Esophagus squamous epithelium (tissue), 4 donors: ENCODE measurements around the gene CLCN1.
"Not testable (repeated sequence)": the region's sequence is repeated elsewhere in the genome, so short reads cannot be mapped to it uniquely, and the experiment has no call there.

Source experiments
- CTCF ChIP-seq, 6 experiments: fragments of 450-650 bp in 4 of 6; fragments of 200-600 bp in 2 of 6; sonication (generic) in 2 of 6; IDR thresholded peaks; one replicate each; pipeline ENCODE4 v1.5.1; 2016 to 2019; ENCODE audit warnings: antibody characterized with exemption in 6 of 6, mild to moderate bottlenecking in 4 of 6, moderate library complexity in 4 of 6
- POLR2A ChIP-seq, 4 donors: fragments of 450-650 bp; IDR thresholded peaks; one replicate each; pipeline ENCODE4 v1.6.1; 2017; ENCODE audit warnings: antibody characterized with exemption in 4 of 4, mild to moderate bottlenecking in 4 of 4, moderate library complexity in 3 of 4

GRCh38 chr7:143289888-143290287, 26.0 kb upstream of the CLCN1 start:
- TF ChIP-seq POLR2A, CTCF (IDR thresholded peaks at IDR 0.05): not testable (repeated sequence)
